Measurements from ENCODE around the gene IKZF3.

Gene IKZF3

DNA sequence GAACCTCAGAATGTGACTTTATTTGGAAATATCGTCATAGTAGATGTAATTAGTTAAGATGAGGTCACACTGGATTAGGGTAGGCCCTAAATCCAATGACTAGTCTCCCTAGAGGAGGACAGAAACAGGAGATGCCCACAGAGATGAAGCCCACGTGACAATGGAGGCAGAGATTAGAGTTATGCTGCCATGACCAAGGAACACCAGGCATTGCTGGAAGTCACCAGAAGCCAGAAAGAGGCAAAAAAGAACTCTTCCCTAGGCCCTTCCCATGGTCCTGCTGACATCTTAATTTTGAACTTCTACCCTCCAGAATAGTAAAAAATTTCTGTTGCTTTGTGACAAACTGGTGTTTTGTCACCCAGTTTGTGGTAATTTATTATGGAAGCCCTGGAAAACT is 49.6 kb downstream of the IKZF3 start:
- FAIRE-seq, result no peak

DNA sequence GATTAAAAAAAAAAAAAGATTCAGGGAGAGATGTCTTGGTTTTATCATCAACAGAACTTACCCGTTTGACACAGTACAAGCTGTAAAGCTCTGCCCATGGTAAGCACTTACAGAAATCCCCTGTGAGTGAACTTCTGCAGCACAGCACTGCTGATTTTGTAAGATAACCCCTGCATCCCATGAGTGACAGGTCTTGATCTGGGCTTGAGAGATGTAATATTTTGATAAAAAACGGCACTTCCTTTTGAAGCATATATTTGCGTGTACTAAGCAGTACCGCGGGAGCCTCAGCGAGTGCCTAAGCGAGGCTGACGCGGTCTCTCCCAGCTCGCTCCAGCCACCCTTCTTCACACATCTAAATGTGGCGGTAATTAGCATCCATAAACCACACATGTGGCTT is 50.5 kb downstream of the IKZF3 start:
- no peak for FAIRE-seq

DNA sequence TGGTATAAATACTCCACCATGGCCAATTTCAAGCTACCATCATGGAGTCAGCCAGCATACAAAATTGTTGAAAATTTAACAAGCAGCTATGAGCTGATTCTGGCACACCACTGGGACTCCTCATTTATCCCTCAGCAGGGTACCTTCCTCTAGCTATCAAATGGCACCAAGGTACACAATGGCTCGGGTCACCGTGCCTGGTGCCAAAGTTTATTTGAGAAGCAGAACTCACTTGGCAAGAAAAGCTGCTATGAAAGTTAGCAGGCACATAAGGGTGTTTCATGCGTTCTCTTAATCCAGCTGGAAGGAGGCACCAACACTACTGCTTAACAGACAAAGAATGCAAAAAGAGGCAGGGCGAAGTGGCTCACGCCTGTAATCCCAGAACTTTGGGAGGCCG is 51.6 kb downstream of the IKZF3 start:
- no peak for FAIRE-seq

DNA sequence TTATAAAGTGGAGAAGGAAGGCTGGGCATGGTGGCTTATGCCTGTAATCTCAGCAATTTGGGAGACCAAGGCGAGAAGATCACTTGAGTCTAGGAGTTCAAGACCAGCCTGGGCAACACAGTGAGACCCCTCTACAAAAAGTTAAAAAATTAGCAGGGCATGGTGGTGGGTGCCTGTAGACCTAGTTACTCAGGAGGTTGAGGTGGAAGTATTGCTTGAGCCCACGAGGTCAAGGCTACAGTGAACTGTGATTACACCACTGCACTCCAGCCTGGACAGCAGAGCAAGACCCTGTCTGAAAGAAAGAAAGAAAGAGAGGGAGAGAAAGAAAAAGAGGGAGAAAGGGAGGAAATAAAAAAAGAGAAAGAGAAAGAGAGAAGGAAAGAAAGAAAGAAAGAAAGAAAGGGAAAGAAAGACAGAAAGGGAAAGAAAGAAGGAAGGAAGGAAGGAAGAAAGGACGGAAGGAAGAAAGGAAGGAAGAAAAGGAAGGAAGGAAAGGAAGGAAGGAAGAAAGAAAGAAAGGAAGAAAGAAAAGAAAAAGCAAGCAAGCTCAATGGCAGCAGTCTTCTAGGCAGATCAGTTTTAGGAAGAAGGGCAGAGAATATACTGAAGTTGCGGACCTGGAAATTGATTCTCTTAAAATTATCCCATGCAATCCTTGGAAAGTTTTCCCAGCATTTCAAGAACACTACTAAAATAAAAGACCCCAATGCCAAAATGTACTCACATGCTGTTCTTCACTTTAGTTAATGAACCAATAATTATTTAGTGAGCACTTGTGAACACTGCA is 53.0 kb downstream of the IKZF3 start:
- FAIRE-seq, result no peak

DNA sequence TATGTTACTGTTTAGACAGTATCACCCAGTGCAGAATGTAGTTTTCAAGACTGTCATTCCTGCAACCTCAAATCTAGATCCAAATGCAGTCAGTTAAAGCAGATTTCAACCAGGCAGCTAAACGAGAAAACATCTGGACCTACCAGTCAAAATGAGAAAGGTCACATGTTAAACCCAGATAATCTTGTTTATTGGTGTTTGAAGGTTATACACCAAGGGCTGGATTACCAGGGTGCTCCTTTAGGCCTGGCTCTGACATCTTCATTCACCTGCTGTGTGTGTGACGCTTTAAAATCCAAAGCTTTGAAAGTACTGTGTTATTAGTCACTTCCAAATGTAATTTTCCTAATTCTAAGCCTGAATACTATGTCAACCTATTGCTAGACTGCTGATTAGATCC is 54.9 kb downstream of the IKZF3 start:
- FAIRE-seq, result no peak

DNA sequence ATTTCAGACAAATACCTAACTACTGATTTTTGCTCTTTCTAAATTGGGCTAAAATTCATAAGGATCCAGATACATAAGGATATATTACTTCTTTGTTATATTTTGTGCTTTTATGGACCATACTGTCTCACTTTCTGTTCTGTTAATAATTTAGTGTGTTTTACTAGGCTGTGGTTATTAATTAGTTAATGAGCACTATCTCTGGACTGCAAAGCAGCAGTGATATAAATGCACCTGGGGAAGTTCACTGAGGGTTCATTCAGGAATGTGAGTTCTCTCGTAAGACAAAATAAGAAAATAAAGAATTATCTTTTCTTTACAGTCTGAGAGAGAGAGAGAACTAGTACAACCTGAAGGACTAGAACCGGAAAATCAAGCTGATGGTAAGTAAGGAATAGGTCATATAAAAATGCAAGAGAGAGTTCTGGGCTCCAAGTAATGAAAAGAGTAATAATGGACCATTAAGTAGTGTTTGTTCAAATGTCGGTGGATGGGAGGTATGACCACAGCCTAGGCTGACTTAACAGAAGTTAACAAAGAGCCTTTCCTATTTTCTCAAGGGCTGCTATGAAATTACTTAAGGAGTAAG is 55.6 kb downstream of the IKZF3 start:
- FAIRE-seq, result no peak

DNA sequence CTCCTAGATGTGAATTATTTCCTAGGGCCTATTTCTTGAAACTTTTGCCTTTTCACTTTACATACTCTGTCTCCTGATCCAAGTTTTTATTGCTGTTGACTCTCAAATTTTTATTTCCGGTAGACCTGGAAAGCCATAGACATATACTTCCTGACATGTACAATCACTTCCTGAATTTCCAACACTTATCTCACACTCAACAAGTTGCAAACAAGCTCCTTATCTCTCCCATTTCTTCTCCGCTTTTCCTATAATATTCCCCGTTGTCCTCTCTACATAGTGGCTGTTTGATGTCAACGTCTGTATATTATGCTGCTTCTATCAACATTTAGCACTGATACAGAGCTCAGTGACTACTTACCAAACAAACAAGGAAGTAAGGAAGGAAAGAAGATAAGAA is 59.3 kb downstream of the IKZF3 start:
- FAIRE-seq, result no peak

DNA sequence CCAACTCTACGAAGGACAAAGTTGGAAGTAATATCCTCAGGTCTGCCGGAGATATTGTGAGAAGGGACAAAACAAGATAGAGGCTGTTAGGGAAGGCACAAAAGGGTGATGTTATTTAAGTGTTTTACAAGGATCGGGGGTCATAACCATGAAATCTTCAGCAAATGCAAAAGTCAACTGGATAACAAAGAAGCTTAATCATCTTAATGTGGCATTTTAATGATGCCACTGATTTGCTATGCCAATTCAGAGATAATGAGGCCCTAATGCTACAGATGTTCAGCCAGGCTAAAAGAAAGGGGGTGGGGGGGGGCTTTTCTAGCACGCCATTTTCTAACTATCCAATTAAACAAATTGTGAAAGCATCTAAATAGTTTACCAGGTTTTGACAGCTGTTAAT is 63.1 kb downstream of the IKZF3 start:
- no peak for FAIRE-seq

DNA sequence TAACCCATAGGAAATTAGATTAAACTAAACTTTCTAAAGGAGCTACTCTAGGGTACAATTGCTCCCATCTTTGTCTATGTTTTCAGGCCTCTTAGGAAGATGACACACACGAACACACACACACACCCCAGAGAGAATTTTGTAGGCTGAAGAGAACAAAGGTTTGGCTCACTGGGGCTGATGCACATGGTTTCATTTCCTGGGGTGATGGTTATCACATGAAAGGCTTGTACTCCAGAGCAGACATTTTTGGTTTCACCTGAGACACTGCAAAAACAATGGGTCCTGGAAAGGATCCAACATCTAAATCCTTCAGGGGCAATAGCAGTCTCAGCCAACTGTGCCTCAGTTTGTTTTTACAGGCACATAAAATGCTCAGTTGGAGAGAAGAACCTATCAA is 63.6 kb downstream of the IKZF3 start:
- FAIRE-seq, result no peak

DNA sequence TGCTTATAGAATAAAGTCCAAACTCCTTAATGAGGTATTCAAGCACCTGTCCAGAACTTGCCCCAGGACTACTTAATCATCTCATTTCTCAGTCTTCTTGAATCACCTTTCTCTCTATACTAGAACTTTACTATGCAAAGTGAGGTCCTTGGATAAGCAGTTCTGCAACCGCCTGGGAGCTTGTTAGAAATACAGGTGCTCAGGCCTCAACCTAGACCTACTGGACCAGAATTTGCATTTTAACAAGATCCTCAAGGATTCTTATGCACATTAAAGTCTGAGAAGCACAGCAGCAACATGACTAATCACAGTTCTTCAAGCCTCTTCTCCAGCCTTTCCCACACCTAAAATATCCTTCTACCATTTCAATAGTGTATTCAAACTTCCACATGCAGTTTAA is 64.7 kb downstream of the IKZF3 start:
- no peak for FAIRE-seq

DNA sequence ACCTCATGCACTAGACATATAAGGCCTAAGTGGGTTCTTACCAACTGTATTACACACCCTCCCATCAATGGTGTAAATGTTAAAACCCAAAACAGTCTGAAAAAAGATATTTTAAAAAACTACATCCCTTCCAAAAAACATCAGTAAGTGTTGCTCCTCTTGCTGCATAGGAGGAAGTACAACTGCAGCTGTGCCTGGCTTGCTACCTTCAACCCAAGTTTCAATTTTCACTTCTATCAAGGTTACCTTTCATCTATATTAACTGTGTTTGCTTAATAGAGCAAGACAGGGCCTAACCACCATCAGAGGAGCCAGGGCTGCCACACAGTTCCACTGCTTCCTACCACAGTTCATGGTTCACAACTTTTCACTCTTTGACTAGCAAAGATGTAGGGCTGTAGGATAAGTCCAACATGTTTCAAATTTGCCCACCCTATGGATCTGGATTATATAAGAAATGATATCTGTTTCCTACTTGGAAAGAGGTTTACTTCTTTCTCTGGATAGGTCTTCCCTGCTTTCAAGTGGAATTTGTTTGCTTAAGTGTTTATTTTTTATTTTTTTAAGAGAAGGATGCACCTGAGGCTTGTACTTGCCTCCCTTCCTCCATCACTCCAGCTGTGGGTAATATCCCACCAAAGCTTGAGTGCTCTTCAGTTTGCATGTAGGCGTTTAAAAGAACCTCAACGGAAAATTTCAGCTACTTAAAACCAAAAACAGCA is 69.7 kb downstream of the IKZF3 start:
- no peak for FAIRE-seq

DNA sequence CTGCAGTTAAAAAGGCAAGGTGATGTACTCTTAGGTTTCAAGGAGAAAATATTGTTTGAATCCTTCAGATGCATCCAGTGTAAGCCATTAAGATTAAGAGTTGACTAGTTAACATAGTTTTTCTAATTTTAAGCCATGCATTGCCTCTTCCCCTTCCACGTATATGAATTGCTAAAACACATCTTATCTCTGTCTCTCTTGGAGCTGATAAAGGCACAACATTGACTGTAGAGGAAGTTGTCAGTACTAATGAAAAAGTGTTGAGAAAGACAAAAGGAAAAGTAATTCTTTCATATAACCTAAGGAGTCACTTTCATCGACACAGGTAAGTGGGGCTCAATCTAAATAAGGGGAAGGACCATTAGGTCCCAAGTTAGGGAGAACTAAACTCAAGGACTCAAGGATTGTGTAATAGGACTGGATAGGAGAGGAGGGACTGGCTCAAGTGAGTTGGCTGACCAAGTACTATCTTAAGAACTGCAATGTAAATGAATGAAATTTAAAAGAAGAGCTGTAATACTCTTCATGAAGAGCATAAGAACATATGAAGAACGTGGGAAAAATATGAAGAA is 70.7 kb downstream of the IKZF3 start:
- no peak for FAIRE-seq

DNA sequence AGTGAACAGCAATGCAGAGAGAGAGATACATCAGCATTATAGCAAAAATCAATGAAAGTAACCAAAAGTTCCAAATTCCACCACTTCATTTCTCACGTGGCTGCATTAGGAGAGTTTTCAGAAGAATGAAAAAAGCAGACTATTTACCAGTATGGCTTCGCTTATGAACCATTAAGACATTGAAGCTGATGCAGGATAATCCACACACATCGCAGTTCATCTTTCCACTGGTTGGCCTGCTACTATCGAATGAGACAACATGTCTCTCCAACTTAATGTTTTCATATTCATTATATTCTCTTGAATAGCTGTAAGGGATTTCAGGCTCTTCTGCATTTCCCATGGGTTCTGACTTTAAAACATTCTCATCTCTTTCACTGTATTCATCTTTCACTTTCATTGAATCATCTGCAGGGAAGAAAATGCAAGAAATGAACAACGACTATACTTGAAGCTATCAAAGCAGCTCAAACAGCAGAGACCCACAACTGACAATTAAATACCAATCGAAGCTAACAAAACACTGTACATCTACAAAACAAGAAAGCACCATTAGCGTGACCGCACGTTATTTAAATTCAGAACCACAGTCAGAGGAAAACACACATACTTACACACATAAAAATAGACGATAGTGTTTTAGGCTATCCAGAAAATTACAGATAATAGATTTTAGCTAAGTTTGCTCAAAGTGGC is 71.4 kb downstream of the IKZF3 start:
- no peak for FAIRE-seq

DNA sequence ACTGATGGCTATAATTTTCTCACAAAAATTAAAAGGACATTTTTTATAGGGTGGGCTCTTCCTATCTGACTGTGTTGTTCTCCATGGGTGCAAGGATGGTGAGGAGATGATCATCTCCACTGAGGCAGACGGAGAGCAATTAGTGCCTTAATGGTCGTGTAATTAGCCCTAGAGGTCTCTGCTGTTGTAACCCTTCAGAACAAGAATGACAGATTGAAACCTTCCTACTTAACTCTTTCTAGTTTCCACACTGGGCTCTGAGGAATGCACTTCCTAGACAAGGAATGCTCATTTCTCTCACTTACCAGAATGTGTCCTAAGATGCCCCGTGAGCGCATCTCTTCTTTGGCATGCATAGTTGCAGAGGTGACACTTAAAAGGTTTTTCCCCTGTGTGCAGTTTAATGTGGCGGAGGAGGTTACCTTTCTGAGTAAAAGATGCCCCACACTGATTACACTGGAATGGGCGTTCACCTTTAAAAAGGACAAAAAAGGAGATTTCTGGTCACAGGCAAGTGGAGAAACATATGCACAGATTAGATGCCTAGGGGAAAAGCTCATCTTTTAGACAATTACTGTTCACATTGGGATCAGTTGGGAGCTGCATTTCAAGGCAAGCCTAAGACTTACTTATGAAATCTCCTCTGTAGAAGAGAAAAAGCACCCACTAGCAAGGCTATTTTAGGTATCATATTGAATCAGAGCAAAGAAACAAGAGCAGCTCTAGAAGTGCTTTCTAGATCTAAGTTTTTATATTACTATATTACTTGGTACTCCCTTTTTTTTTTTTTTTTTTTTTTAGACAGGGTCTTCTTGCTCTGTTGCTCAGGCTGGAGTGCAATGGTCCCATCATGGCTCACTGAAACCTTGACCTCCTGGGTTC is 72.8 kb downstream of the IKZF3 start:
- no peak for FAIRE-seq

DNA sequence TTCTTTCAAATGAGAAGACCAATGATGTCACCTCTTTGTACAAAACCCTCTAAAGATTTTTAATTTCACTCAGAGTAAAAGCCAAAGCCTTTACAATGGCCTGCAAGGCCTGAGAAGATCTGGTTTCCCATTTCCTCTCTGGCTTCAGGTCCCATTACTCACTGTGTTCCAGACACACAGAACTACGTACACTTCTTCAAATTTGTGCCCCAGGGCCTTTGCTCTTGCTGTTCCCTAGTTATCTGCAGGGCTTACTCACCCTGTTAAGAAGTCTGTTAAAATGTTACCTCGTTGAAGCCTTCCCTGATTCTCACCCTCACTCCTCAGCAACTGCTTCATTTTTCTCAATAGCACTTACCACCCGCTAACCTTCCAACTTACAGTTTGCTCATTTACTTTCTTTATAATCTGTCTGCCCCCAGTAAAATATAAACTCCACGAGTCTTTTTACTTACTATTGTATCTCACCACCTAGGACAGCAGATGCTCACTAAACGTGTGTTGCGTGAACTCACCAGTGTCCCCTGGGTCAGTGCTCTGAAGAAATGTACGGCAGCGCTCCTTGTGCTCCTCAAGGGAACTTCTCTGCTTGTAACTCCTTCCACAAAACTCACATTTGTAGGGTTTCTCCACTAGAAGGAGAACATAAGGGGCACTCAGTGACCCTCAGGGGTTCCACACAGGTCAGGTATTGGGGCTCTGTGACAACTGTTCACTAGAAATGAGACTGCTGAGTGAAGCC is 76.2 kb downstream of the IKZF3 start:
- FAIRE-seq, result no peak

DNA sequence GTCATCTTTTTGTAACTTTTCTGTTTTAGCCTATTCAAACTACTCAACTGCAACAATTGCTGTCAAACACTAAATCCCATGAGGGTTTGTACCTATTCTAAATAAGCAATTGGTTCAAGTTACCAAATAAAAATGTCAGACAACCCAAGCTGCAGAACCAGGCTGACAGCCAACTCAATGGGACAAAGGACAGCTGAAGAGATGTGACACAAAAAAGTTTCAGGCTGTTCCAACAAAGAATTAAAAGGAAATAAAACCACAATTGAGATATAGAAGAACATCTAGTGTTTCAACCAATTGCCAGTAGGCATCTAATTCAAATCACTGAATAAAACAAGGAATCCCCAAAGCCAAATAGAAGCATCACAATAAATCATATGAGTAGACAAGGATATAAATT is 77.1 kb downstream of the IKZF3 start:
- no peak for FAIRE-seq

DNA sequence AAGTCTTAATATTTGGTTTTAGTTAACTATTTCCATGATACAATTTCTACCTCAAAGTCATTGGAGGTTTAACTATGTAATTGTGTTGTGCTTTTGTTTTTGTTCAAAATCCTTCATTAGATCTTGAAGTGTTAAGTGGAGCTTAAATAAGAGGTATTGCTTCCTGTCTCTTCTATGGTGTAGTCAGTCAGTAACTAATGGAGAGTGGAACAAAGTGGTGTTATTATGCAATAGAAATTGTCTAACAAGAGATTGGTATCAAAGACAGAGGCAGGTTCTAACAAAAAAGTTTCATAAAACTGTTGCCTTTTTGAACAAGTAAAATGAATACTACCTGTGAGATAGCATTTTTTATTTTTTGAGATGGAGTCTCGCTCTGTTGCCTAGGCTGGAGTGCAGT is 81.1 kb downstream of the IKZF3 start:
- FAIRE-seq, result no peak

DNA sequence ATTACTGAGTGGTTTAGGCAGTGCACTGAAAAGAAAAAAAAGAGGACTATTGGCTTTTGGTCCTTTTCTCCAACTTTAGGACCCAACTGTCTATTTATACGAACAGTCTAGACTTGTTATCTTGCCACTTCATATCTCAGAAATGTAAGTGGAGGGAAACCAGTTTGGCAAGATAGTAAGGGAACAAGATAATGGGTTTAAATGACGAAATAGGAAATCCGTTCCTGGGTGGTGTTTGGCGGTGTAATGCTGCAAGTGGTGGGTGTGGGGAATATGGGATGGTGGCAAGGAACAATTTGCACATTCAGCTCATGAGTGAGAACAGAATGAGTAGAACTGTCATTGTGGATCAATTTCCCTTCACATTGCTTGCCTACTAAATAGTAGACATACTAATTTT is 81.6 kb downstream of the IKZF3 start:
- FAIRE-seq, result no peak

DNA sequence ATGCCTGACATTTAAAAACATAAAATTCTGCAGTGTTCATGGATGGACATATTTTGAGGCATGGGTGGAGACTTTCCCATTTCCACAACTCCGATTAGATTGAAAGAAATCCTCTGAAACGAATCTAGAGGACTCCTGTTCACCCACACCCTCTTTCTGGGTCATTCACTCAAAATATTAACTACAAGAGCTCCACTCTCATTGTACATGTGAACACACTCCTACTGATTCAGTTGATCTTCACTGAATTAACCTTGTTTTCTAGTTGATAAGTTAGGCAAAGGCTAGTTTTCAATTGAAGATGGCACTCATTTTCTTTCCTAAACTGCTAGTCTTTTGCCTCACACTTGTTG is 82.3 kb downstream of the IKZF3 start:
- FAIRE-seq, result no peak

DNA sequence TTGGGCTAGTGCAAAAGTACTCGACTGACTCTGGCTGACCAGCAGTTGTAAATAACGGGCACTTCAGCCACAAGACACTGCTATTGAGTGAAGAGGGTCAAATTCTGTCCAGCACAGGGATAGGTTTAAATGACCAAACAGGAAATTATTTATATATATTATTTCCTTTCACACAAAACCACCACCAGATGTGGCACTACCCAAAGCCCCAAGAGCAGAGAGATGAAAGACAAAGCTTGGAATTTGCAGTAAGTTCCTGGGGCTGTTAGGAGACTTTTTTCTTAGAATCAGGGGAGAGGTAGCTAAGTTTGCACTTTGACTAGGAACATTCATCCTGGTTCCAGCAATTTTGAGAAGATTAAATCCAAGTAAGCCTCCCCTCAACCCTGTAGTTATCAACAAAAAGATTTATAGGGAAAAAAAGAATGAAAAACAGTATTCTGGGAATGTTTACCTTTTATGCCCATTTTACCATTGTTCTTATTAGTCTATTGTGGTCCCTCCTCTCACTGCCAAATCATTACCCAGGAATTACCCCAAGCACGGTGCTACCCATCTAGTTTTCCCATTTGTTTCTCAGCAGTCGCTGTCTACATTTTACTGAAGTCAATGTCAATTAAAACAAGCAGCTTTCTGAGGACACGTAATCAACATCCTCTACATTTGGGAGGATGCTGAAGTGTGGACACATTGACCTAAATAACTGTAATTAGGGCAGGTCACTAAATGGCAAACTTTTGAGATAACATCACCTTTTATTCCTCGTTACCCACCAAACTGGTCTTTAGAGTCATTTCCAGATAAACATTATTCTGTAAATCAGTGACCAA is 82.9 kb downstream of the IKZF3 start:
- no peak for FAIRE-seq

Data from A204.1 (cell line).